ENCODE data around the gene PILRA.

PILRA gene

DNA sequence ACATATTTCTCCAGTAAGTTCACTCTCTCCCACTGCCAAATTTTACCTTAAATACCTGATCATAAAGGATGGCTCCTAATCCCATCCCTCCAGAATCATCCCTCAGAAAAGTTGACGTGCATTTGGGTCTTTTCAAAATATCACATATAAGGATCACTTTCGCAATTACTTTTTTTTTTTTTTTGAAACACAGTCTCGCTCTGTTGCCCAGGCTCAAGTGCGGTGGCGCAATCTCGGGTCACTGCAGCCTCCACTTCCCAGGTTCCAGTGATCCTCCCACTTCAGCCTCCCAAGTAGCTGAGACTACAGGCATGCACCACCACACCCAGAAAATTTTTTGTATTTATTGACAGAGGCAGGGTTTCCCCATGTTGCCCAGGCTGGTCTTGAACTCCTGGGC is 37.8 kb downstream of the PILRA start:
- DNase-seq (ENCODE audit: low spot score) = no peak

DNA sequence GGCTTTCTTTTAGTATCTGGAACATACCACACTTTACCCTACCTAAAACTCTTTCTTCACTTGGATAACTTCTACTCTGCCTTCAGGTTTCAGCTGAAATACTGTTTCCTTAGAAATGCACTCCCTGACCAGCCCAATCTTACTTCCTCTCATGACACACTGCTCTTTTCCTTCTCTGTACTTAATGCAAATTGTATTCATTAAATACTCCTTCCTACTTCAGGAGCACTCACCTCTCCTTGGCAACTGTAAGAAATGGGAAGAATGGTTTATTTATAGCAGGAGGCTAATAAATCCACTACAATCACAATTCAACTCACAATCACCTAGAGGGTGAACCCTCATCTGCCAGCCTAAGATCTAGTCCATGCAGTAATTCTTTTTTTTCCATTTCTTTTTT is 40.1 kb downstream of the PILRA start:
- no peak for DNase-seq (ENCODE audit: low spot score)

GRCh38 chr7:100413889-100414288 is 40.6 kb downstream of the PILRA start:
- DNase-seq (ENCODE audit: low spot score) = no peak

DNA sequence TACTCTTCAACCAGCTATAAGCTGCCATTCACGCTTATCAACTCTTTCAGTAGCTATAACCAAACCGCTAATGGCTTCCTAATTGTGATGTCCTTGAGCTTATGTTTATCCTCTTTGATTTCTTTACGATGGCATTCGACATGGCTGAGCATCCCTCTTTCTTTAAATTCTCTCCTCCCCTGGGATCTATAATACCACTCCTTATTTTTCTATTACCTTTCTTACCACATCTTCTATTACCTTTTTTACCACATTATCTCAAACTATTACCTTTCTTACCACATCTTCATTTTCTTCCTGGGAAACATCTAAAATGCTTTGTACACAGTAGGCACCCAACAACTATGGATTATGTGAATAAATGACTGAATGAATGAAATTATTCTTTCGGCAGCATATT is 42.2 kb downstream of the PILRA start:
- no peak for DNase-seq (ENCODE audit: low spot score)

DNA sequence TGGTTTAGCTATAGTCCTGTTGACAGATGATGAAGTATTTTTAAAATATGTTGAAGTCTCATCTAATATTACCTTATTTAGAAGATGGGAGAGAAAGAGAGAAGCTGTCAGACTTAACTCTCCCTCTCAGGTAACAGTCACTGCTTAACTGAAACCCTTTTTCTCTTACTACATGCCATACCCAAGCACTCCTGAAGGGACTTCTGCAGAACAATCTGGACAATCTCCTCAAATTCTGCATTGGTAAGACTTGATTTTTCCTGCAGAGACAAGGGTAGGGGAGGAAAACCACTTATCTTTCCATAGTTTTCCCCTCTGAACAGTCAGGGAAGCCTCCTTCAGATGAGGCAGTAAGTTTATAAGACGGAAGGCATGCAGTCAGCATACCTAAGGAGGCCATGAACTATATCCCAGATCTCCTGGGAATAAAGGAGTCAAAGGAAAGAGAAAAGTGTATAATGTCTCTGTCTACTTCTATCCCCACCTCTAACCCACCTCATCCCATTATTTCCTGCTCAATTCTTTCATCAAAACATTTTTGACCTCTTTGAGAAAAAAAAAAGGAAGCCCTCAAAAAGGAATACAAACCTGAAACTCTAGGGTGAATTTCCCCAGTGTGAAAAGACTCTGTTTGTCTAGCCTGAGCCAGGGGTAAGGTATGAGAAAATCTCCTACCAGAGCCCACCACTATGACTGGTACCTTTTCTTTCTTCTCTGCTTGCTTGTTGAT is 45.8 kb downstream of the PILRA start:
- no peak for DNase-seq (ENCODE audit: low spot score)

DNA sequence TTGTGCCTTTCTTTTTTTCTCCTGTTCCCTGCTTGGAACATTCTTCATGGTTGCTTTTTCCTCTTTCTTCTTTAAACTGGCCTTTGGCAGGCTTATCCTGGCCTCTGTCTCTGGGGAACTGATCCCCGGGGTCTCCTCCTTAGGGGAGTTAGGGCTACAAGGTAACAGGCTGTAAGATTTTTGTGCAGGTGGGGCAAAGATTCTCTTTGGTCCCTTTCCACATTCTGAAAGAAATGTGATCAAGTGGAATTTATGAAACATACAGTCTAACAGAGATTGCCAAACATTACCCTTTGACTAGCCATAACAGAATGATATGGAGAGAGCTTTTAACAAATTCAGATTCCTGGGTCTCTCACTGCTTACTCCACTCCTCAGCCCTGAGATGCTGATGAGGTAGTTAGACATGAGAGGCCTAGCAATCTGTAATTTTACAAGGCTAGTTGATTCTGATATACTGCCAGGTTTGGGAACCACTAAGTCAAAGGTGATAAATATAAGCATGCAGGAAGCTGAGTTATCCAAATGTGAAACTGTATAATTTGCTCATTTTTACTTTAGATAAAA is 46.5 kb downstream of the PILRA start:
- no peak for DNase-seq (ENCODE audit: low spot score)

- no peak for DNase-seq (ENCODE audit: low spot score)
Measured at GRCh38 chr7:100423315-100423714, 50.0 kb downstream of the PILRA start.

- no peak for DNase-seq (ENCODE audit: low spot score)
Measured at GRCh38 chr7:100425347-100425746, 52.1 kb downstream of the PILRA start.

DNA sequence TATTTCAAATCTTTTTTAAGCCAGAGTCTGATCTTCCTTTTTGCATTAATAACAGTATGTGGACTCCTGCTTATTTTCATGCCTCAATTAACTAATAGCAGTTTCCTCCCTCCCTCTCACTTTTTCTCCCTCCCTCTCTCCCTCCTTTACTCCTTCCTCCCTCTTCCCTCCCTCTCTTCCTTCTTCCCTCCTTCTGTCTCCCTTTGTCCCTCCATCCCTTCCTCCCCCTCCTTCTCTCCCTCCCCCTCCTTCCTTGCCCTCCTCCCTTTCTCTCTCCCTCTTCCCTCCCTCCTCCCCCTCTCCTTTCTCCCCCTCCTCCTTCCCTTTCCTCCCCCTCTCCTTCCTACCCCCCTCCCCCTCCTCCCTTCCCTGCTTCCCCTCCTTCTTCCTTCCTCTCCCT is 53.2 kb downstream of the PILRA start:
- no peak for DNase-seq (ENCODE audit: low spot score)

DNA sequence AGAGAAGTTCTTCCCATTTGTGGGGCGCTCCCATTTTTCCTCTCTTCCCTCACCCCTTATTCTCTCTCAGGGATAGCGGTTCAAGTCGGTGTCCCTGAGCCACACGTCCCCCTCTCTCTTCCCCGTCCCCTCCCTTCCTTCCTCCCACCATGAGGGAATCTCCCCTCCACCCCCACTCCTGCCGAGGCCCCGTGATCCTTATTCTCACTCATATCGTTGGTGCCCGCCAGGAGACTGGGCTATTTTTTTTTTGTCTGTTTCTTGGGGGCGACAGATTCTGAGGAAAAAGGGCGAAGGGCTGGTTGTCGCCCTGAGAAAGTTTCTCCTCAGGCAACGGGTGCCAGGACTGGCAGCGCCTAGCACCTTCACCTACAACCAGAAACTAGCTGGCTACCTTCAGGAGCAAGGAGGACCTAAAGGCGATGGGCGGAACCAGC is 54.5 kb downstream of the PILRA start:
- no peak for DNase-seq (ENCODE audit: low spot score)

- DNase-seq (ENCODE audit: low spot score) = peak; percentile 98
Measured at GRCh38 chr7:100428199-100428966, 55.1 kb downstream of the PILRA start, which contains the start of gene ZCWPW1. Gene ZCWPW1, minus strand, starts transcription at chr7:100428703. Its CDS starts 8,054 bp downstream, at chr7:100420649.

- DNase-seq (ENCODE audit: low spot score) = peak; percentile 99
Measured at GRCh38 chr7:100428967-100429636, 55.8 kb downstream of the PILRA start.

GRCh38 chr7:100429637-100430492 is 56.6 kb downstream of the PILRA start, which contains the start of gene MEPCE:
Gene MEPCE, plus strand, starts transcription at chr7:100429831. Its CDS starts 188 bp downstream, at chr7:100430019.
- peak; percentile 94 for DNase-seq (ENCODE audit: low spot score)

DNA sequence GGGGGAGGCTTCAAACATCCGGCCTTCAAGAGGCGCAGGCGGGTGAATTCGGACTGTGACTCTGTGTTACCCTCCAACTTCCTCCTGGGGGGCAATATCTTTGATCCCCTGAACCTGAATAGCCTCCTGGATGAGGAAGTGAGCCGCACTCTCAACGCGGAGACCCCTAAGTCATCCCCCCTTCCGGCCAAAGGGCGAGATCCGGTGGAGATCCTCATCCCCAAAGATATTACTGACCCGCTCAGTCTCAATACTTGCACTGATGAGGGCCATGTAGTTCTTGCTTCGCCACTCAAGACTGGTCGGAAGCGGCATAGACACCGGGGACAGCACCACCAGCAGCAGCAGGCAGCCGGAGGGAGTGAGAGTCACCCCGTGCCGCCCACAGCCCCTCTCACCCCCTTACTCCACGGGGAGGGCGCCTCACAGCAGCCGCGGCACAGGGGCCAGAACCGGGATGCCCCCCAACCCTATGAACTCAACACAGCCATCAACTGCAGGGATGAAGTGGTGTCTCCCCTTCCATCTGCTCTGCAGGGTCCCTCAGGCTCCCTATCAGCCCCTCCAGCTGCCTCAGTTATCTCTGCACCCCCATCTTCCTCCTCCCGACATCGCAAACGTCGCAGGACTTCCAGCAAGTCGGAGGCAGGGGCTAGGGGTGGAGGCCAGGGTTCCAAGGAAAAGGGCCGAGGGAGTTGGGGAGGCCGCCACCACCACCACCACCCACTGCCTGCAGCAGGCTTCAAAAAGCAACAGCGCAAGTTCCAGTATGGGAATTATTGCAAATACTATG is 57.4 kb downstream of the PILRA start:
- DNase-seq (ENCODE audit: low spot score) = peak; percentile 26

GRCh38 chr7:100431286-100431735 is 58.0 kb downstream of the PILRA start:
- no peak for DNase-seq (ENCODE audit: low spot score)

GRCh38 chr7:100432053-100432452 is 58.8 kb downstream of the PILRA start:
- no peak for DNase-seq (ENCODE audit: low spot score)

- no peak for DNase-seq (ENCODE audit: low spot score)
Measured at GRCh38 chr7:100432621-100433275, 59.5 kb downstream of the PILRA start.

DNA sequence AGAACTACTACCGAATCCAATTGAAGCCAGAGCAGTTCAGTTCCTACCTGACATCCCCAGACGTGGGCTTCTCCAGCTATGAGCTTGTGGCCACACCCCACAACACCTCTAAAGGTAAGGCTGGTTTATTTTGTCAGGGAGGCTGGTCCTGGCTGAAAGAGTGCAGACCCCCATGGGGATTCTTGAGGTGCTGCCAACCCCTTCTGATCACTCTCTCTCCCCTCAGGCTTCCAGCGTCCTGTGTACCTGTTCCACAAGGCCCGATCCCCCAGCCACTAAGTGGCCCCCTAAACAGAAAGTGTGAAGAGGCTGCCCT is 59.9 kb downstream of the PILRA start:
- no peak for DNase-seq (ENCODE audit: low spot score)

- no peak for DNase-seq (ENCODE audit: low spot score)
Measured at GRCh38 chr7:100433592-100434296, 60.5 kb downstream of the PILRA start.

All from cerebellar cortex (tissue), 1 donor.